NCI-H345 treated with DMSO at 0.1 percent for 48 hours (cell line): Measurements from ENCODE around the gene SPATA2.
"Not testable (repeated sequence)": the region's sequence is repeated elsewhere in the genome, so short reads cannot be mapped to it uniquely, and the experiment has no call there.

Source experiments
- DNase-seq: peaks from one replicate; lab custom pipeline; 2025; ENCODE audit not compliant: unreplicated experiment; lab: John Stamatoyannopoulos, UW

SPATA2 gene

GRCh38 chr20:49904440-49905214, 10.7 kb downstream of the SPATA2 start:
- no peak for DNase-seq

GRCh38 chr20:49901588-49901987, 13.7 kb downstream of the SPATA2 start:
- no peak for DNase-seq

GRCh38 chr20:49899541-49900383, 15.6 kb downstream of the SPATA2 start:
- DNase-seq, result no peak

- no peak for DNase-seq
Observed at GRCh38 chr20:49896204-49896603, 19.1 kb downstream of the SPATA2 start.

GRCh38 chr20:49895474-49896093, 19.7 kb downstream of the SPATA2 start:
- not testable (repeated sequence) for DNase-seq

- no peak for DNase-seq
Observed at GRCh38 chr20:49894073-49894470, 21.3 kb downstream of the SPATA2 start.

GRCh38 chr20:49893242-49894072, 21.9 kb downstream of the SPATA2 start:
- DNase-seq, result no peak

GRCh38 chr20:49892817-49893216, 22.5 kb downstream of the SPATA2 start:
- no peak for DNase-seq

GRCh38 chr20:49892260-49892659, 23.1 kb downstream of the SPATA2 start:
- no peak for DNase-seq

- DNase-seq, result no peak
Observed at GRCh38 chr20:49891476-49892110, 23.7 kb downstream of the SPATA2 start.

GRCh38 chr20:49890471-49891361, 24.6 kb downstream of the SPATA2 start:
- no peak for DNase-seq

- no peak for DNase-seq
Observed at GRCh38 chr20:49889935-49890333, 25.4 kb downstream of the SPATA2 start.

GRCh38 chr20:49889001-49889934, 26.1 kb downstream of the SPATA2 start:
- no peak for DNase-seq

- DNase-seq, result peak; percentile 11
Observed at GRCh38 chr20:49888212-49889000, 26.9 kb downstream of the SPATA2 start.

- no peak for DNase-seq
Observed at GRCh38 chr20:49887251-49888211, 27.8 kb downstream of the SPATA2 start.

- DNase-seq, result no peak
Observed at GRCh38 chr20:49886571-49887213, 28.6 kb downstream of the SPATA2 start.
